Activated T-helper 1 cell treated with anti-CD3 and anti-CD28 coated beads, Interleukin-12 subunit alpha, Interleukin-12 subunit beta, Interleukin-2, Interleukin-4 antibody, amounts not matched to agents 30 ng/mL and 10 ng/mL and 1 ng/mL, durations not matched to agents 14 hours and 24 hours and 36 hours (primary cell): Measurements from ENCODE around the gene MAP2K5. TPM values are rescaled to one million over a fixed set of nuclear protein-coding genes. Genes with fewer than 3 reads are reported as not detected.

Experiments used
- DNase-seq: peaks from one replicate; pipeline ENCODE4 v3.0.0; 2021; ENCODE audit warnings: low spot score
- H3K27ac Mint-ChIP-seq: one replicate; pipeline ENCODE4 v1.8.0; 2021; ENCODE audit warnings: mild to moderate bottlenecking, mixed read lengths
- H3K27me3 Mint-ChIP-seq: one replicate; pipeline ENCODE4 v1.8.0; 2022; ENCODE audit warnings: mild to moderate bottlenecking, moderate library complexity, mixed read lengths; ENCODE audit not compliant: insufficient read depth
- H3K36me3 Mint-ChIP-seq: one replicate; pipeline ENCODE4 v1.8.0; 2021; ENCODE audit warnings: low read depth, mixed read lengths
- H3K4me1 Mint-ChIP-seq: one replicate; pipeline ENCODE4 v1.8.0; 2021; ENCODE audit warnings: low read depth, mixed read lengths
- H3K4me3 Mint-ChIP-seq: one replicate; pipeline ENCODE4 v1.8.0; 2021; ENCODE audit warnings: mild to moderate bottlenecking, moderate library complexity, mixed read lengths
- H3K9me3 Mint-ChIP-seq: one replicate; pipeline ENCODE4 v1.8.0; 2021; ENCODE audit warnings: mixed read lengths
- intact Hi-C: fragments of 100-400 bp; cut with micrococcal nuclease; formaldehyde crosslinking; loops from one replicate; pipeline ENCODE4 v1.15.1; 2024
- total RNA-seq: library from RNA; stranded (reverse); gene quantifications from 2 replicates; pipeline ENCODE4 v1.2.3, GENCODE V29; 2022

MAP2K5 gene
- total RNA-seq, 1 donor from 2014 or later = 22.1 TPM

DNA sequence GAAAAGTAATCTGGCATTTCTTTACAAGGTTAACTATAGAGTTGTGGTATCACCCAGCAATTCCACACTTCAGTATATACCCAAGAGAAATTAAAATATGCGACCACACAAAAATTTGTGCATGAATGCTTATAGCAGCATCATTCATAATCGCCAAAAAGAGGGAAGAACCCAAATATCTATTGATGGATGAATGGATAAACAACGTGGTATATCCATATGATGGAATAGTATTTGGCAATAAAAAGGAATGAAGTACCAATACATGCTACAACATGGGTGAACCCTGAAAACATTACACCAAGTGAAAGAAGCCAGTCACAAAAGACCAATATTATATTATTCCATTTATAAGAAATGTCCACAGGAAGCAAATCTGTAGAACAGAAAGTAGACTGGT lies 274.2 kb downstream of the MAP2K5 start:
- intact Hi-C loops = no loop called here
- Mint-ChIP-seq H3K4me3 (no peak overlapping the region), H3K36me3 (no peaks in the 10 kb centered on the region), H3K9me3 (no peaks in the 10 kb centered on the region), H3K27ac (no peak overlapping the region), H3K4me1 (no peaks in the 10 kb centered on the region), H3K27me3 (peaks cover 58% of the 10 kb centered on the region)
- no peak for DNase-seq

DNA sequence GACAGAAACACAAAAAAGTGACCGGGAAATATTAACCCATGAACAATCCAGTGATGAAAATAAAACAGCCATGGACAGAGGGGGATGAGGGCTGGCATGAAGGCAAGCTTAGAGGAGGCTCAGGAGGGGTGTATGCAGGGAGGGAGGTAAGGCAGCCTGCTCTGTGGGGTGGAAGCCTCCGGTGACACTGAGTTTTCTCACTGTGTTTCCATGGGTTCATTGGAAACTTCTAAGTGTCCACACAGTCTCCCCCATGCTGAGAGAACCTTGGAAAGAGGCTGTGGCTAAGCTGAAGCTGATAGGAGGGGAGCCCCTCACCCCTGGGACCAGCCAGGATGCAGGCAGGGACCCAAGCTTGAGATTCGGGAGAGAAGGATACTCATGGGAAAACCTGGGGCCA lies 276.0 kb downstream of the MAP2K5 start:
- Mint-ChIP-seq H3K9me3 (no peaks in the 10 kb centered on the region), H3K27ac (no peak overlapping the region), H3K4me3 (no peak overlapping the region), H3K4me1 (peaks cover under 1% of the 10 kb centered on the region), H3K27me3 (peaks cover 64% of the 10 kb centered on the region), H3K36me3 (no peaks in the 10 kb centered on the region)
- intact Hi-C loops = no loop called here
- no peak for DNase-seq

DNA sequence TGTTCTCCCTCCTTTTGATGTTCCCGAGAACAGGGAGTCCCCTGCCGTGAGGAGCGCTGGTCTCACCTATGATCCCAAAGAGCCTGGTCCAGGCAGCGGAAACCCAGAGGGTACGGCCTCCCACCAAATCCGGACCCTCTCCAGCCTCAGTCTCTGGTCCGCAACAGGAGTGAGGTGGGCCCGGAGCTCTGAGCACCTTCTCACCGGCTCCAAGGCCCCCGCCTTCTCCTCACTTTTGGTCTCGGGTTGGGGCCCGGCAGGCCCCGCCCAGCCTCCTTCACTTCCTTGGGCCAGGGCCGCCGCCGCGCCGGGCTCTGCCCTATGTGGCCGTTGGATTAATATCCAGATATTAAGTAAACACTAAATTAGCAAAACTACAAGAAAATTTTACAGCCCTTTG lies 277.1 kb downstream of the MAP2K5 start:
- H3K36me3 Mint-ChIP-seq = peaks cover 7% of the 10 kb centered on the region
- peaks cover 76% of the 10 kb centered on the region for H3K27me3 Mint-ChIP-seq
- intact Hi-C loops = loop anchor here (2.0 to 5.0 kb wide), 3 partner anchors 15 to 297 kb away; partner anchors contain the start of gene C15orf61
- no peak overlapping the region for H3K4me3 Mint-ChIP-seq
- no peaks in the 10 kb centered on the region for H3K9me3 Mint-ChIP-seq
- H3K27ac Mint-ChIP-seq = no peak overlapping the region
- peaks cover 10% of the 10 kb centered on the region for H3K4me1 Mint-ChIP-seq
- DNase-seq = no peak

DNA sequence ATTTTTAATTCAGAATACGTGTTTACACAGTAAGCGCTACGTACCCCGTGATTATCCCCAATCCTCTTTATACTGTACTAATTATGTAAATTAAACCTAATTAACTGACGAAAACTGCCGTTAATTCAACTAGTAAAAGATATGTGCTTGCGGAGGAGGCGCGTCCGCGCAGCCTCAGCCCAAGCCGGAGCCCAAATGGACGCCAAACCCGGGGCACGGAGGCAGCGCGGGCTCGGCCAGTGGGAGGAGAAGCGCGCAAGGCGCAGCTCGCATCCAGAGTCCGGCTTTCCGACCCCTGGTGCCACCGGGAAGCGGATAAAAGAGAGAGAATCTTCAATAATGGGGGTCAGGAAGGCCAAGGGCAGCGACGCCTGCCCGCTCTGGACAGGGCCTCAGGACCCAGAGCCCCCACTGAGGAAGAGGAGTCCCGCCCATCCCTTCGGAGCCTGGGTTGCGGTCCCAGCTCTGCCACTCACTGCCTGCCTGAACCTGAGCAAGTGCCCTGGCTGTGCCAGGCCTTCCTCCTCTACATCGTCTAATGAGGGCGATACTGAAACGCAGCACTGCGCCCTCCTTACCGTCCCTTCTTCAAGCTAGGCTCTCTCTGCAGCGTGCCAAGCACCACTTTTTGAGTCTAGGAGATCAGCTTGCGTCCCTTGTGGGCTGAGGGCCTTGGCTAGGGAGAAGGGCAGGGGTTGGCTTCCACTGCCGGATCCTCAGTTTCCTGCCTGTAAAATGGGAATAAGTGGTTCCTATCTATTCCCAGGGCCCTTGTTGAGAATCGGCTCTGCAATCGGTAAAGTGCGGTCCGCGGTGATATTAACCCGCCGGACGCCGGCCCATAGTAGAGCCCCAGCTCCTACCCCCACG lies 277.9 kb downstream of the MAP2K5 start:
- H3K36me3 Mint-ChIP-seq = peaks cover 7% of the 10 kb centered on the region
- no peak for DNase-seq
- H3K4me3 Mint-ChIP-seq = no peak overlapping the region
- no peak overlapping the region for H3K27ac Mint-ChIP-seq
- intact Hi-C loops = loop anchor here (2.0 to 5.0 kb wide), 3 partner anchors 14 to 298 kb away; partner anchors contain the start of gene C15orf61
- H3K9me3 Mint-ChIP-seq = no peaks in the 10 kb centered on the region
- H3K4me1 Mint-ChIP-seq = peaks cover 10% of the 10 kb centered on the region
- H3K27me3 Mint-ChIP-seq = peaks cover 79% of the 10 kb centered on the region

DNA sequence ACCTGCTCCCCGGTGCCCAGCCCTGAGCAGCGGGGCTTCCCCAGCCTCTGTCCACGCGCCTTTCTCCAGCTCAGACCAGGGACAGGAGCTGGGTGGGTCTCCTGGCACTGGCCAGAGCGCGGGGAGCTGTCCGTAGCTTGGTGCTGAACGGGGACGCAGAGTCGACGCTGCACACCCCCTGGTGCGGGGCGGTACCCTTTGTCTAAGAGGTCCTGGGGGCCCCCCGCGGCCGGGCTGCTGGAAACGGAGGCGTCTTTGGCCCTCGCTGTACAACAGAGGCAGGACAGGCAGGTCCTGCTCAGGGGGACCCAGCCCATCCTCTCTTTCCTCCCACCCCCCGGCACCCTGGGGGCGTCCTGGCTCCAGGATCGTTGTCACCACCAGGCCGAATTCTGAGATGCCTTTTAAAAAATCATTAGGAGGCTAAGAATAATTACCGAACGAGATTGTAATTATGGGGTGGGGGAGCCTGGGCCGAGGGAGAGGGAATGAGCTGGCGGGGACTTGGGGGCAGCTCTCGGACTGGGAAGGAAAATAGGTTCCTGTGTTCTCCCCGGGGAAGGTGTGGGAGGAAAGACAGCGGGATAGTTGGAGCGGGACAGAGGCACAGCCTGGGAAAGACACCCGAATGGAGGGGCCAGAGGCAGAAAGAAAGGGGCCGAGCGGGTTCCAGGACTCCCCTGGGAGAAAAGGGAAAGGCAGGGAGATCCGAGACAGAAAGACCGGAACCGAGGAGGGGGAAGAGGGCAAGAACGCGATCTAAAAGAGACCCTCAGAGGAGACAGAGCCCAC lies 278.7 kb downstream of the MAP2K5 start:
- H3K4me3 Mint-ChIP-seq = no peak overlapping the region
- no peak for DNase-seq
- intact Hi-C loops = loop anchor here (2.0 to 5.0 kb wide), 3 partner anchors 14 to 299 kb away; partner anchors contain the start of gene C15orf61

DNA sequence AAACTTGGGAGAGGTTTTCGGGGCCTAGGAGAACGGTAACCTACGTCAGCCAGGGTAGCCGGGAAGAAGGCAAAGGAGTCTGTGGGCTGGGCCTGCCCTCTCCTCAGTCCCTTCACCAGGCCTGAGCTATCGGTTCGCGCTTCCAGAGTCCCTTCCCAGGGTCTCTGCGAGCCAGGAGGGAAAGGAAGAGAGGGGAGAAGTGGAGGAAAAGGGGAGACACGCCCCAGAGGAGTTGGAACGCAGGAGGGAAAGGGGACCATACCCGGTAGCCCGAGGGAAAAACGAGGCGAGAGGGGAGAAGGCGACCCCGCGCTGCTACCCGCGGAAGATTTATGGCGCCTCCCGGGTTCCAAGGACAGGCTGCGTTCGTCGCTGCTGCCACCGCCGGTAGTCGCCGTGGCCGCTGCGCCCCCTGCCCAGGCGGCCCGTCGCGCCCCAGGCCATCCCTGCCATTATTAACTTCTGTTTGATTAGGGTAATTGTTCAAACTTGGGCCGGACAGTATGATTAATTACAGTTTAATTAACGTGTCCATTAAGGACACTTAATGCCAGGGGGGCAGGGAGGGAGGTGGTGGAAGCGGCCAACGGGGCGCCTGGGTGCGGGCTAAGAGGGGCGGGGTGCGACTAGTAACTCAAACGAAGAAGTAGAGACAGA lies 279.4 kb downstream of the MAP2K5 start:
- Mint-ChIP-seq H3K4me1 (peaks cover 19% of the 10 kb centered on the region), H3K4me3 (no peak overlapping the region), H3K27me3 (peaks cover 75% of the 10 kb centered on the region), H3K36me3 (peaks cover 7% of the 10 kb centered on the region), H3K9me3 (no peaks in the 10 kb centered on the region), H3K27ac (peak overlapping the region; percentile 79)
- DNase-seq = no peak
- intact Hi-C loops = loop anchor here (2.0 to 5.0 kb wide), 3 partner anchors 13 to 300 kb away; partner anchors contain the start of gene C15orf61

More for the DNA sequence above, 278.7 kb downstream of the MAP2K5 start:
- H3K4me1 Mint-ChIP-seq = peaks cover 17% of the 10 kb centered on the region
- peaks cover 79% of the 10 kb centered on the region for H3K27me3 Mint-ChIP-seq
- H3K27ac Mint-ChIP-seq = peak overlapping the region; percentile 79
- no peaks in the 10 kb centered on the region for H3K9me3 Mint-ChIP-seq
- H3K36me3 Mint-ChIP-seq = peaks cover 7% of the 10 kb centered on the region

DNA sequence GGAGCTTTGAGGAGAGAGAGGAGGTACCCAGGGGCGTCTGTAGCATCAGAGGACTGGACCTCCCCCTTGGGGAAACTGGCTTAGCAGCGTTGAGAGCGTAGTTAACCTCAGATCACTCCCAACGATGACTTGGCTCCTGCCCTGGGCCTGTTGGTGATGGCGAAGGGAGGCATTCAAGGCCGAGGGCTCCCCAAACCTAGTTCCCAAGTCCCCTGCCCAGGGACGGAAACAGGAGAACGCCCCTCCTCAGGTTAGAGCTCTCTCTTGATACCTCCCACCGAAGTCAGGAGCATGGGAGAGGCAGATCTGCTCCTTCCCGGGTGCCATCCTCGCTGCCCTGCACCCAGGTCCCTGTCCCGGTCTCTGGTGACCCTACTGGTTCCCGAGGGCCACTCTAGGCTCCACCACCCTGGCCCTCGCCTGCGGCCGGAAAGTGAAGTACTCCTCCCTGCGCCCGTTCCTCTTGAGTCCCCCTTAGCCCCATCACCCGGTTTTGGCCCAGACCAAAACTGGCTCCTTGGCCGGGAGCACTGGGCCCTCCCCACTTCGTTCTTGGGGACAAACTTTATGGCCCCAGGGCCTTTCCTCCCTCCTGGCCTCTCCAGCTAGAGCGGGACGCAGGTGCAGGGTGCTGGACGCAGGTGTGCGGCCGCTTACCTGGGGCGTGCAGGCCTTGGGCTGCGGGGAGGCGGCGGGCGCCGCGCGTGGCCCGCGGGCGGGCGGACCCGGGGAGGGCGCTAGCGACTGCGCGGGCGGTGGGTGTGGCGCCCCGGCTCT lies 280.2 kb downstream of the MAP2K5 start:
- Mint-ChIP-seq H3K36me3 (peaks cover 7% of the 10 kb centered on the region), H3K27ac (peak overlapping the region; percentile 59), H3K4me1 (peaks cover 19% of the 10 kb centered on the region), H3K4me3 (no peak overlapping the region), H3K27me3 (peaks cover 71% of the 10 kb centered on the region), H3K9me3 (no peaks in the 10 kb centered on the region)
- intact Hi-C loops = loop anchor here (5.0 kb wide), 2 partner anchors 140 to 300 kb away; partner anchors contain the start of gene C15orf61
- DNase-seq = no peak

DNA sequence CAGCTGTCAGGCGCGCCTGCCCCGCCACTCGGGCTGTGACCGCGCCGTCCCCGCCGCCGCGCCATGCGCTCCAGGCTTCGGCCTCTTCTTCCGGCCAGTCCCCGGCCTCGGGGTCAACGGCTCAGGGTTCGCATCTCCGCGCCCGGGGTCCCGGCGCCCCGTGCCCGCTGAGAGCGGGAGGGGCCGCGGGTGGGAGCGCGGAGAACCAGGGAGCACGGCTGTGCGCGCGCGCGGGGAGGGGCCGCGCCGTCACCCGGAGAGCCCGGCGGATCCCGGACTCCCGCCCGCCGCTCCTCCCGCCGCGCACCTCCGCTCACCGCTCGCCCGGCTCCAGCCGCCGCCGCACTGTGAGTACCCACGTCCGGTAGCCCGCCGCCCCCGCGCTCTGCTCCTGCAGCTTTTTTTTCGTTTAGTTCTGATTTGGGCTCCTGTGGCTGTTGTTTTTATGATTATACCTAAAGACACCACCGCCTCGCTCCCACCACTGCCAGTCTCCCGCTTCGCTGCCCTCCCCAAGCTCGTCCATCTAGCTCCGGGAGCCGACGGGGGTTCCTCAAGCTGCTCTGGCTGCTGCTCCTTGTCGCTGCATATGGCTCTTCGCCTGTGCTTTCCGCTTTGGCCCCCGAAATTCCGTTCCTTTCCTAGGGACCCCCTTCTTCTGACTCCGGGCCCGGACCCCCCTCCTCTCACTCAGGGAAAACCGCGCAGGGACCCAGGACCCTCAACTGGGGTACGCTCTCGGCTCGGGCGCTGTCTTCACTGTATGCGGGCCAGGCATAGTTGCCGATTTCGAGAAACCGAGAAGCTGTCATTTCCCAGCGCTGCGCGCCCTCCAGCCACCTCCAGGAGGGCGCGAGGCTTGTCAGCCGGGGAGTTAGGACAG lies 281.1 kb downstream of the MAP2K5 start:
- H3K27me3 Mint-ChIP-seq = peaks cover 71% of the 10 kb centered on the region
- intact Hi-C loops = loop anchor here (1.0 to 5.0 kb wide), 3 partner anchors 10 to 301 kb away; partner anchors contain the start of gene C15orf61
- H3K9me3 Mint-ChIP-seq = no peaks in the 10 kb centered on the region
- H3K36me3 Mint-ChIP-seq = peaks cover 7% of the 10 kb centered on the region
- peak overlapping the region; percentile 73 for H3K4me3 Mint-ChIP-seq
- peaks cover 19% of the 10 kb centered on the region for H3K4me1 Mint-ChIP-seq
- no peak for DNase-seq
- peak overlapping the region; percentile 91 for H3K27ac Mint-ChIP-seq

DNA sequence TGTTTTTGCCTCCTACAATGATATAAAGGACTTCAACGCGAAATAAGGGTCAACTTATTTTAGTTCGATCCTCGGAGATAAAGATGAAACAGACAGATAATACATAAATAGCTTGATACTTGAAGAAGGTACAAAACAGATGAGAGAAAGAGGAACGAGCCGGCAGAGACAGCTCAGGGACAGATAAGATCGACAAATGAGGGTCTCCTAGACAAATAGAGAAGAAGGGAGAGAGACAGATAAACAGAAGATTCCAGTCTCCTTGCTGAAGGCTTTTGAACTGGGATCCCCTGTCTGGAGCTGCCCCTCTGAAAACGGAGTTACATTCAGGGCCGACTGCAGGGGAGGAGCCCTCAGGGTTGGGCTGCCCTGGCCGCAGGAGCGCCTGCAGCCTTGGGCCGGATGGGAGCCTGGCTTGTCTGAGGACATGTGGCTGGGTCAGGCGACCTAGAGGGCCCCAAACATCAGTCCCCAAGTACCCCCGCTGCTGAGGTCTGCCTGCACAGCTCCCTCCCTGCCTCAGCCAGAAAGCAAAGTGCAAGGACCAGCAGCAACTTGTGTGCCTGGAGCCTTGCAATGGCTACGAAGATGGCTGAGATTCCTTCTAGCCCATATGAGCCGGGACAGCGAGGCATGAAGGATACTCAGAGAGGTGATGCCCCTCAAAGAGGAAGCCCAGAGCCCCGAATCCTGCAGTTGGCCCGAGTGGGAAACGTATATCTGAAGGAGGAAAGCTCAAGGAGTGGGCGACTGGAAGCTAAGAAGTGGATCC lies 281.9 kb downstream of the MAP2K5 start:
- H3K4me1 Mint-ChIP-seq = peaks cover 19% of the 10 kb centered on the region
- intact Hi-C loops = loop anchor here (1.0 to 5.0 kb wide), 3 partner anchors 9 to 302 kb away; partner anchors contain the start of gene C15orf61

DNA sequence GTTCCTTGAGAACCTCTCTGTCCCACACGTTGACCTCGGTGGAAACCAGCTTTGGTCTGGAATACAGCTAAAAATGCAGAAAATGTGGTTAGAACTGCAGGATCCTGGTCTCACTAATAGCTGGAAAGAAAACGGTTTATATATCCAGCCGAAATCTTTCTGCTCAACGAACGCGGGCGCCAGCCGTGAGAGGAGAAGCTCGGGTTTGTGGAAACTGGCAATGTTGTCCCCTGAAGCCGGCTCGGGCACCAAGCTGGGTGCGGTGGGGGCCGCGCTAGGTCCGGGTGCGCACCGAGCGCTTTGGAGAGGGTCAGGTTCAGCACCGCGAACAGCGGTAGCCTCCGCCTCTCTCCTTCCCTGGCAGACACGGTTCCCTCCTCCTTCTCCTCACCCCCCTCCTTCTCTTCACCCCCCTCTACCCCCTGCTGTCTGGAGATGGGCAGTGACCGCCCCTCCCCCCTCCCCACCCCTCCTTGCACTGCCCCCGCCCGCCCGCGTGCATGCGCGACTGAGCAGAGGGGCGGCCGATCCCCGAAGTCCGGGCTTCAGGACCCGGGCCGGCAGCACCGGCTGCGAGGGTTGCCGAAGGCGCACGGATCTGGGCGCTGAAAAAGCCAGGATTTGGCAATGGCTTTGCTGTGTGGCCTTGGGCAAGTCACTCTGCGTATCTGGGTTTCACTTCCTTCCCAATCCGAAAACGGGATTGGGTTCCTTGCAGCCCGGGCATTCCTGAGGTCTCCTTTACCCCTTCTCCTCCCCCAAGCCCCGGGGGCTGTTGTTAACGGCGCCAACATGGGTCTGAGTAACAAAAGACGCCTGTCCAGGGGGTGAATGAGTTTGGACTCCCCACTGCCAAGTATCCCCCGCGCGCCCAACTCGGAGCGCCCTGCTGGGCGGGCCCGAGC lies 282.7 kb downstream of the MAP2K5 start, which contains the start of gene SKOR1:
Gene SKOR1 (plus strand): TSS at position 534 of the 905 bp plus-strand sequence. CDS start 94 bp downstream, at position 628.
- H3K4me1 Mint-ChIP-seq = peaks cover 19% of the 10 kb centered on the region
- intact Hi-C loops = loop anchor here (1.0 to 5.0 kb wide), 3 partner anchors 8 to 303 kb away; partner anchors contain the start of gene C15orf61
- H3K4me3 Mint-ChIP-seq = peak within 1 kb of the TSS; percentile 42
- peaks cover 68% of the 10 kb centered on the region for H3K27me3 Mint-ChIP-seq
- H3K27ac Mint-ChIP-seq = peak within 1 kb of the TSS; percentile 91
- H3K36me3 Mint-ChIP-seq = peaks cover 7% of the 10 kb centered on the region
- DNase-seq = no peak
- H3K9me3 Mint-ChIP-seq = no peaks in the 10 kb centered on the region

More for the DNA sequence above, 281.9 kb downstream of the MAP2K5 start:
- peak overlapping the region; percentile 73 for H3K4me3 Mint-ChIP-seq
- no peak for DNase-seq
- peak overlapping the region; percentile 91 for H3K27ac Mint-ChIP-seq
- peaks cover 71% of the 10 kb centered on the region for H3K27me3 Mint-ChIP-seq
- no peaks in the 10 kb centered on the region for H3K9me3 Mint-ChIP-seq
- H3K36me3 Mint-ChIP-seq = peaks cover 7% of the 10 kb centered on the region
